Heart left ventricle (tissue), 16 donors: ENCODE data around the gene RBMS1. TPM values are rescaled to one million over a fixed set of nuclear protein-coding genes. Genes with fewer than 3 reads are reported as not detected.

ENCODE experiments used
- ATAC-seq, 4 donors: fragments of 200-7000 bp; cut with Tn5 transposase; one replicate each; pipeline ENCODE4 v1.9.1; 2020 to 2022; ENCODE audit warnings: moderate library complexity in 4 of 4, mild to moderate bottlenecking in 3 of 4, moderate number of reproducible peaks in 1 of 4
- DNase-seq, 5 donors: peaks; one replicate each; pipeline ENCODE4 v3.0.0-alpha.2; 2020
- H3K27ac ChIP-seq, 12 donors: fragments of 200-600 bp; sonication (generic) in 4 of 12; one replicate each; pipeline versions ENCODE4 v1.5.0 to v1.8.0; 2016 to 2022; ENCODE audit warnings: mild to moderate bottlenecking in 2 of 12
- H3K27me3 ChIP-seq, 9 donors: fragments of 200-600 bp; sonication (generic) in 2 of 9; one replicate each; pipeline versions ENCODE4 v1.5.1 to v1.8.0; 2016 to 2022; ENCODE audit warnings: mild to moderate bottlenecking in 3 of 9
- H3K36me3 ChIP-seq, 9 donors: fragments of 200-600 bp; sonication (generic) in 2 of 9; one replicate each; pipeline versions ENCODE4 v1.5.0 to v1.8.0; 2018 to 2022; ENCODE audit warnings: mild to moderate bottlenecking in 2 of 9
- H3K4me1 ChIP-seq, 12 donors: fragments of 200-600 bp; sonication (generic) in 4 of 12; one replicate each; pipeline versions ENCODE4 v1.5.0 to v1.8.0; 2016 to 2022; ENCODE audit warnings: mild to moderate bottlenecking in 3 of 12
- H3K4me3 ChIP-seq, 12 donors: fragments of 200-600 bp; sonication (generic) in 4 of 12; one replicate each; pipeline versions ENCODE4 v1.5.0 to v1.8.0; 2017 to 2022; ENCODE audit warnings: mild to moderate bottlenecking in 9 of 12, moderate library complexity in 4 of 12
- H3K9me3 ChIP-seq, 12 donors: fragments of 200-600 bp; sonication (generic) in 4 of 12; one replicate each; pipeline versions ENCODE4 v1.5.0 to v1.8.0; 2016 to 2022; ENCODE audit warnings: mild to moderate bottlenecking in 1 of 12
- POLR2A ChIP-seq, 2 donors: fragments of 450-650 bp; IDR thresholded peaks; one replicate each; pipeline ENCODE4 v1.6.1; 2017; ENCODE audit warnings: antibody characterized with exemption in 2 of 2, mild to moderate bottlenecking in 2 of 2, moderate library complexity in 2 of 2
- WGBS, 4 donors: extraction: QIAGEN DNeasy Blood & Tissue Kit in 2 of 4; methylation state at CpG; one replicate each; pipeline versions ENCODE4 v1.1.5 to v1.1.7; 2013 to 2018; 5-methylcytosine and 5-hydroxymethylcytosine counted together
- intact Hi-C, 10 donors: fragments of 100-400 bp; cut with DNase I; formaldehyde crosslinking; loops; one replicate each; pipeline versions ENCODE4 v1.11.1 to v1.14.2; 2022
- polyA plus RNA-seq, 2 donors: library from polyadenylated mRNA; stranded (reverse); fragments of 200-250 nt; gene quantifications; one replicate each; pipeline ENCODE4 v1.2.3, GENCODE V29; 2013
- total RNA-seq, 9 donors: library from RNA; depleted of rRNA in 2 of 9; stranded (reverse); fragments of >200 nt in 2 of 9; fragmentation: NEBNext Ultra II Directional in 3 of 9; extraction: Animal tissue kit (Norgen Biotek cat#: 25700) in 3 of 9; gene quantifications; one replicate each; pipeline versions ENCODE4 v1.1.0 to v1.2.4, GENCODE V29; 2016 to 2023
- TF ChIP-seq, protein P1 (sequence below), 12 donors: fragments of 200-600 bp; sonication (generic) in 4 of 12; IDR thresholded peaks; one replicate each; pipeline versions ENCODE4 v1.5.0 to v1.8.0; 2018 to 2022; ENCODE audit warnings: antibody characterized with exemption in 12 of 12, mild to moderate bottlenecking in 5 of 12
- donor health status: ischemic (EF 13 %, LVEDD 7.1; RV severe dilation, severe dysfunction).
- donor health status: healthy with polysubstance abuse.
- donor health status: DM: no; HTN: yes; CAD: no.
- donor health status: DM: no; HTN: no; CAD: no.
- donor health status: ischemic (EF 25% LVEDD 6.9; RV normal size, moderate dysfunction).
- donor health status: ischemic (EF 25% LVEDD 5.7; RV mildly dilated, moderate dysfunction).
- donor health status: healthy.
- donor health status: DM: yes; HTN: yes; CAD: no.
- donor health status: ischemic (EF 35%, LVEDD 5.7; RV mildly dilated, moderate dysfunction).
- donor health status: nonischemic (EF 11% LVEDD 7.7; RV severe dilation, severe dysfunction).
- donor health status: DM: yes; HTN: yes; CAD: no.
- donor health status: PGD.
- donor health status: ischemic (EF 29% LVEDD 5.4; RV normal size, mild dysfunction).
- donor health status: nonischemic (EF 23%, LVEDD 6.1; RV moderate dilation, normal function).

The RBMS1 gene
- total and polyA plus RNA-seq, 11 donors = 32.4 to 102 (median 52.6) TPM

DNA sequence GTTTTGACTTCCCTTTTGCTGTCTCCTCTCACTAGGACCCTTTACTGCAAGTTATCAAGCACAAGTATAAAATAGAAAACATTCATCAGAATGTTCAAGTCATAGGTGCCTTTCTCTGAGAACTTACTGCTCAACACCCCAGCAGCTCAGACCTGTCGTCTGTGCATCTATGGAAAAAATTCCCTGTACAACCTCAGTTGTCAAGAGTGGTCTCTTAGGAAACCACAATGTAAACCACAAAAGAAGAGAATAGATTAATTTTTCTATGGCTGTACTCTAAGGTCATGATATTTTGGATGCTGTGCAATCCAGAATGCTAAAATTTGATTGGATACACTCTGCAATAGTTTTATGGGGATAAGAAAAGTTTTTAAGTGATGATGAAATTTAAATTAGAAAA is 84.1 kb downstream of the RBMS1 start:
- TF ChIP-seq, protein P1, sequence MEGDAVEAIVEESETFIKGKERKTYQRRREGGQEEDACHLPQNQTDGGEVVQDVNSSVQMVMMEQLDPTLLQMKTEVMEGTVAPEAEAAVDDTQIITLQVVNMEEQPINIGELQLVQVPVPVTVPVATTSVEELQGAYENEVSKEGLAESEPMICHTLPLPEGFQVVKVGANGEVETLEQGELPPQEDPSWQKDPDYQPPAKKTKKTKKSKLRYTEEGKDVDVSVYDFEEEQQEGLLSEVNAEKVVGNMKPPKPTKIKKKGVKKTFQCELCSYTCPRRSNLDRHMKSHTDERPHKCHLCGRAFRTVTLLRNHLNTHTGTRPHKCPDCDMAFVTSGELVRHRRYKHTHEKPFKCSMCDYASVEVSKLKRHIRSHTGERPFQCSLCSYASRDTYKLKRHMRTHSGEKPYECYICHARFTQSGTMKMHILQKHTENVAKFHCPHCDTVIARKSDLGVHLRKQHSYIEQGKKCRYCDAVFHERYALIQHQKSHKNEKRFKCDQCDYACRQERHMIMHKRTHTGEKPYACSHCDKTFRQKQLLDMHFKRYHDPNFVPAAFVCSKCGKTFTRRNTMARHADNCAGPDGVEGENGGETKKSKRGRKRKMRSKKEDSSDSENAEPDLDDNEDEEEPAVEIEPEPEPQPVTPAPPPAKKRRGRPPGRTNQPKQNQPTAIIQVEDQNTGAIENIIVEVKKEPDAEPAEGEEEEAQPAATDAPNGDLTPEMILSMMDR (IDR thresholded peaks at IDR 0.05) = no peak
- TF ChIP-seq POLR2A (IDR thresholded peaks at IDR 0.05) = no peak
- Histone ChIP-seq H3K9me3 (no peaks in the 10 kb centered on the region), H3K4me3 (no peak overlapping the region), H3K36me3 (no peaks in the 10 kb centered on the region), H3K27me3 (no peaks in the 10 kb centered on the region), H3K4me1 (peaks cover 2 to 70% (median 51%) of the 10 kb centered on the region in 12 donors), H3K27ac (peak overlapping the region in 8 of 12 donors; percentile 7 to 99 (median 96))
- ATAC-seq (no peak), DNase-seq (no peak)
- intact Hi-C loops = loop anchor here in 8 of 10 donors (5.0 to 10.0 kb wide), 10 partner anchors 42 to 565 kb away; partner anchors contain the start of gene RBMS1 (in 3 of the 8)
- 50 to 65% (median 58%) methylated on average over 1 of the region's 1 CpG for WGBS, 4 donors

GRCh38 chr2:160408959-160409291 is 84.7 kb downstream of the RBMS1 start:
- ATAC-seq = no peak
- H3K4me3 ChIP-seq = peak overlapping the region in 8 of 12 donors; percentile 81 to 96 (median 92)

GRCh38 chr2:160408173-160408958 is 85.2 kb downstream of the RBMS1 start:
- H3K36me3 ChIP-seq = peaks cover 0 to 4% (median 0%) of the 10 kb centered on the region in 9 donors
- no peaks in the 10 kb centered on the region for H3K9me3 ChIP-seq
- H3K4me1 ChIP-seq = peaks cover 6 to 81% (median 63%) of the 10 kb centered on the region in 12 donors
- 16 to 24% (median 19%) methylated on average over 34 of the region's 34 CpGs for WGBS, 4 donors
- H3K27ac ChIP-seq = peak overlapping the region; percentile 73 to 99 (median 95)
- intact Hi-C loops = loop anchor here in 8 of 10 donors (5.0 to 10.0 kb wide), 10 partner anchors 41 to 566 kb away; partner anchors contain the start of gene RBMS1 (in 3 of the 8)
- H3K27me3 ChIP-seq = no peaks in the 10 kb centered on the region
- ATAC-seq (peak in 2 of 4 donors; percentile 7 to 25), DNase-seq (no peak)
- no peak for TF ChIP-seq POLR2A (IDR thresholded peaks at IDR 0.05)
- TF ChIP-seq, protein P1 (IDR thresholded peaks at IDR 0.05) = no peak
- H3K4me3 ChIP-seq = peak overlapping the region in 11 of 12 donors; percentile 27 to 96 (median 91)

More at GRCh38 chr2:160408959-160409291, 84.7 kb downstream of the RBMS1 start:
- intact Hi-C loops = loop anchor here in 8 of 10 donors (5.0 to 10.0 kb wide), 10 partner anchors 42 to 566 kb away; partner anchors contain the start of gene RBMS1 (in 3 of the 8)
- Histone ChIP-seq H3K4me1 (peaks cover 2 to 75% (median 57%) of the 10 kb centered on the region in 12 donors), H3K36me3 (peaks cover 0 to 4% (median 0%) of the 10 kb centered on the region in 9 donors), H3K27ac (peak overlapping the region; percentile 7 to 99 (median 95)), H3K9me3 (no peaks in the 10 kb centered on the region), H3K27me3 (no peaks in the 10 kb centered on the region)
- TF ChIP-seq, protein P1 (IDR thresholded peaks at IDR 0.05) = peak in 3 of 12 donors; percentile 19 to 27 (median 22)
- no peak for TF ChIP-seq POLR2A (IDR thresholded peaks at IDR 0.05)
- DNase-seq = no peak
- 45 to 55% (median 51%) methylated on average over 2 of the region's 2 CpGs for WGBS, 4 donors
